A673 (cell line): ENCODE measurements around the gene ZFP92. TPM values are rescaled to one million over a fixed set of nuclear protein-coding genes. Genes with fewer than 3 reads are reported as not detected.

Source experiments
- BruUV-seq: library from RNA; stranded (reverse); fragments of 400-500 nt; replicated peaks from 2 replicates; lab custom pipeline; 2021; lab: Mats Ljungman, UMichigan
- CTCF ChIA-PET: fragments of 300-600 bp; sonication (Branson Sonifier 250); formaldehyde crosslinking; loops from one replicate; lab custom pipeline; 2022; ENCODE audit warnings: antibody characterized with exemption; lab: Charles Lee
- POLR2A ChIA-PET: fragments of 300-600 bp; sonication (Branson Sonifier 250); formaldehyde crosslinking; loops from one replicate; lab custom pipeline; 2022; ENCODE audit warnings: antibody characterized with exemption; ENCODE audit not compliant: low non-redundant PET; lab: Charles Lee
- DNase-seq: peaks from one replicate; pipeline ENCODE4 v3.0.0-alpha.2; 2015; ENCODE audit warnings: low spot score
- H3K27ac ChIP-seq: fragments of 200-600 bp; sonication (generic); 2 replicates; pipeline ENCODE4 v1.5.1; 2016; ENCODE audit warnings: mixed run types, low read depth, mild to moderate bottlenecking, mixed read lengths, antibody characterized with exemption, low read length; ENCODE audit not compliant: poor library complexity, severe bottlenecking
- H3K27me3 ChIP-seq: fragments of 200-600 bp; sonication (generic); replicated peaks from 2 replicates; pipeline ENCODE4 v1.6.1; 2017; ENCODE audit warnings: mixed run types, low read depth, mild to moderate bottlenecking, mixed read lengths, antibody characterized with exemption, low read length; ENCODE audit not compliant: insufficient read depth, poor library complexity
- H3K36me3 ChIP-seq: fragments of 200-600 bp; sonication (generic); 2 replicates; pipeline ENCODE4 v1.6.1; 2016; ENCODE audit warnings: mixed run types, mild to moderate bottlenecking, mixed read lengths, antibody characterized with exemption, low read length; ENCODE audit not compliant: insufficient read depth, poor library complexity, severe bottlenecking
- H3K4me1 ChIP-seq: fragments of 200-600 bp; sonication (generic); 2 replicates; pipeline ENCODE4 v1.6.1; 2017; ENCODE audit warnings: mixed run types, mild to moderate bottlenecking, mixed read lengths, antibody characterized with exemption, low read length; ENCODE audit not compliant: insufficient read depth, poor library complexity, severe bottlenecking
- H3K4me3 ChIP-seq: fragments of 200-600 bp; sonication (generic); 2 replicates; pipeline ENCODE4 v1.5.1; 2016; ENCODE audit warnings: low read depth, mixed run types, mild to moderate bottlenecking, mixed read lengths, low read length; ENCODE audit not compliant: poor library complexity, severe bottlenecking
- H3K9me3 ChIP-seq: fragments of 200-600 bp; sonication (generic); 2 replicates; pipeline ENCODE4 v1.6.1; 2016; ENCODE audit warnings: mixed run types, low read depth, mild to moderate bottlenecking, mixed read lengths, antibody characterized with exemption, low read length; ENCODE audit not compliant: poor library complexity, severe bottlenecking
- EZH2 ChIP-seq: fragments of 200-600 bp; sonication (generic); IDR thresholded peaks from 2 replicates; pipeline ENCODE4 v1.6.1; 2017; ENCODE audit warnings: borderline replicate concordance, low read depth, mild to moderate bottlenecking, mixed read lengths, antibody characterized with exemption, low read length; ENCODE audit not compliant: poor library complexity, severe bottlenecking
- intact Hi-C: fragments of 100-400 bp; cut with micrococcal nuclease; formaldehyde crosslinking; loops from one replicate; pipeline ENCODE4 v1.10.0; 2022; ENCODE audit not compliant: unreplicated experiment
- total RNA-seq: library from RNA; stranded (reverse); gene quantifications from 2 replicates; pipeline ENCODE4 v1.2.3, GENCODE V29; 2021
- TF ChIP-seq, protein P1 (sequence below): fragments of 300-800, 200-600 bp; sonication (generic); conservative IDR thresholded peaks from 2 replicates; pipeline ENCODE4 v1.5.1; 2017; ENCODE audit warnings: low read depth, mild to moderate bottlenecking, antibody characterized with exemption, low read length, moderate library complexity, mixed read lengths

ZFP92 gene
- total RNA-seq, 1 experiment from 2014 or later = 0.41 TPM

DNA sequence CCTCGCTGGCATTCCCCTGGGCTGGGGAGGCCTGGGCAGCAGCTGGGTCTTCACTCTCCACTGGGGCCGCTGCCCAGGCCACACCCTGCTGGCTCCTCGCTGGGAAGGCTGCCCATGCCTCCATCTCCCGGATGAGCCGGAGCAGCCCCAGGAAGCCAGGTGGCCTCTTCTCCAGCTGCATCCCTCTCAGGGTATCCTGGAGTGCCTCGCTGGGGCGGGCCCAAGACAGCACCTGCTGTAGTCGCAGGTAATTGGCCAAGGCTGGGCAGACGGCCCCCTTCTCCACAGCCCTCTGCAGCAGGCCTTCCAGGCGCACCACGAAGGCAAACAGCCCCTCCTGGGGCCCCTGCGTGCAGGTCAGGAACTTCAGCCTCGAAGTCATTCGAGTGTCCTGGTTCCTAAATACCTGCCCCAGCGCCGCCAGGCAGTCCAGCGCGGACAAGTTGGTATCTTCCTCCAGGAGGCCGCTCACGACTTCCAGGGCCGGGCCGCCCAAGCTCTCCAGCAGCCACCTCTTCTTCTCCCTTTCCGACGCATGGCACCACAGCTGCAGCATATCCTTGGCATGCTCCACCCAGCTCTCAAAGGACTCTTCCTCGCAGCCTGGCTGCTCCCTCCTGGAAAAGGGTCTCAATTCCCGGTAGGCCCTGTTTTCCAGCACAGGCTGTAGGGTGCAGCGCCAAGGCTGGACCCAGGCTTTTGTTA lies 13.9 kb upstream of the ZFP92 start:
- BruUV-seq = no TSS peak
- intact Hi-C loops = no loop called here
- Histone ChIP-seq H3K9me3 (no peaks in the 10 kb centered on the region), H3K36me3 (no peaks in the 10 kb centered on the region), H3K4me3 (no peak overlapping the region), H3K27me3 (no peaks in the 10 kb centered on the region), H3K27ac (no peak overlapping the region), H3K4me1 (no peaks in the 10 kb centered on the region)
- CTCF ChIA-PET = no interaction called here
- POLR2A ChIA-PET = no interaction called here
- no peak for DNase-seq
- TF ChIP-seq EZH2 = no peak
- TF ChIP-seq, protein P1, sequence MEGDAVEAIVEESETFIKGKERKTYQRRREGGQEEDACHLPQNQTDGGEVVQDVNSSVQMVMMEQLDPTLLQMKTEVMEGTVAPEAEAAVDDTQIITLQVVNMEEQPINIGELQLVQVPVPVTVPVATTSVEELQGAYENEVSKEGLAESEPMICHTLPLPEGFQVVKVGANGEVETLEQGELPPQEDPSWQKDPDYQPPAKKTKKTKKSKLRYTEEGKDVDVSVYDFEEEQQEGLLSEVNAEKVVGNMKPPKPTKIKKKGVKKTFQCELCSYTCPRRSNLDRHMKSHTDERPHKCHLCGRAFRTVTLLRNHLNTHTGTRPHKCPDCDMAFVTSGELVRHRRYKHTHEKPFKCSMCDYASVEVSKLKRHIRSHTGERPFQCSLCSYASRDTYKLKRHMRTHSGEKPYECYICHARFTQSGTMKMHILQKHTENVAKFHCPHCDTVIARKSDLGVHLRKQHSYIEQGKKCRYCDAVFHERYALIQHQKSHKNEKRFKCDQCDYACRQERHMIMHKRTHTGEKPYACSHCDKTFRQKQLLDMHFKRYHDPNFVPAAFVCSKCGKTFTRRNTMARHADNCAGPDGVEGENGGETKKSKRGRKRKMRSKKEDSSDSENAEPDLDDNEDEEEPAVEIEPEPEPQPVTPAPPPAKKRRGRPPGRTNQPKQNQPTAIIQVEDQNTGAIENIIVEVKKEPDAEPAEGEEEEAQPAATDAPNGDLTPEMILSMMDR = no peak

DNA sequence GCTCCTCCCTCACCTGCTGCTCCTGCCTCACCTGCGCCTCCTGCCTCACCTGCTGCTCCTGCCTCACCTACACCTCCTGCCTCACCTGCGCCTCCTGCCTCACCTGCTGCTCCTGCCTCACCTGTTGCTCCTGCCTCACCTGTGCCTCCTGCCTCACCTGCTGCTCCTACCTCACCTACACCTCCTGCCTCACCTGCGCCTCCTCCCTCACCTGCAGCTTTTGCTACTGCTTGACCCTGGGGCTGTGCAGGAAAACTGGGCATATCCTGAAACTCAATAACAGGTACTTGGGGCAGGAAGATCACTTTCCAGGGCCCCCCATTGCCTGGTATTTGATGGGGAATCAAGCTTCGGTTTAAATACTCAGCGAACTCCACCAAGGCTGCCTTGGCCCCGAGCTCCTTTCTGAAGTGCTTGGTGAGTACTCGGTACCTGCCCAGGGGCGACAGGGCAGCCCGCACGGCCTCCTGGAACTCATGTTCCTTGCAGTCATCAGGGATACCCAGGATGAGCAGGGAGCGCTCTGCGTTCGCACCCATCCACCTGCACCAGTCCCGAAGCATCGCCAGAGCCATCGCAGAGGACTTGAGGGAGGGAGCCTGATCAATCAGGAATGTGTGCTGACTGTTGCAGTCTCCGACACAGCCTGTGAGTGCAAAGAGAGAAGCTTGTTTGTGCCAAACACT lies 12.9 kb upstream of the ZFP92 start:
- Histone ChIP-seq H3K27ac (no peak overlapping the region), H3K27me3 (no peaks in the 10 kb centered on the region), H3K4me1 (no peaks in the 10 kb centered on the region), H3K4me3 (no peak overlapping the region), H3K9me3 (no peaks in the 10 kb centered on the region), H3K36me3 (no peaks in the 10 kb centered on the region)
- BruUV-seq = no TSS peak
- ChIA-PET POLR2A (no interaction called here), CTCF (no interaction called here)
- intact Hi-C loops = no loop called here
- TF ChIP-seq EZH2 = no peak
- TF ChIP-seq, protein P1 = no peak
- DNase-seq = no peak

DNA sequence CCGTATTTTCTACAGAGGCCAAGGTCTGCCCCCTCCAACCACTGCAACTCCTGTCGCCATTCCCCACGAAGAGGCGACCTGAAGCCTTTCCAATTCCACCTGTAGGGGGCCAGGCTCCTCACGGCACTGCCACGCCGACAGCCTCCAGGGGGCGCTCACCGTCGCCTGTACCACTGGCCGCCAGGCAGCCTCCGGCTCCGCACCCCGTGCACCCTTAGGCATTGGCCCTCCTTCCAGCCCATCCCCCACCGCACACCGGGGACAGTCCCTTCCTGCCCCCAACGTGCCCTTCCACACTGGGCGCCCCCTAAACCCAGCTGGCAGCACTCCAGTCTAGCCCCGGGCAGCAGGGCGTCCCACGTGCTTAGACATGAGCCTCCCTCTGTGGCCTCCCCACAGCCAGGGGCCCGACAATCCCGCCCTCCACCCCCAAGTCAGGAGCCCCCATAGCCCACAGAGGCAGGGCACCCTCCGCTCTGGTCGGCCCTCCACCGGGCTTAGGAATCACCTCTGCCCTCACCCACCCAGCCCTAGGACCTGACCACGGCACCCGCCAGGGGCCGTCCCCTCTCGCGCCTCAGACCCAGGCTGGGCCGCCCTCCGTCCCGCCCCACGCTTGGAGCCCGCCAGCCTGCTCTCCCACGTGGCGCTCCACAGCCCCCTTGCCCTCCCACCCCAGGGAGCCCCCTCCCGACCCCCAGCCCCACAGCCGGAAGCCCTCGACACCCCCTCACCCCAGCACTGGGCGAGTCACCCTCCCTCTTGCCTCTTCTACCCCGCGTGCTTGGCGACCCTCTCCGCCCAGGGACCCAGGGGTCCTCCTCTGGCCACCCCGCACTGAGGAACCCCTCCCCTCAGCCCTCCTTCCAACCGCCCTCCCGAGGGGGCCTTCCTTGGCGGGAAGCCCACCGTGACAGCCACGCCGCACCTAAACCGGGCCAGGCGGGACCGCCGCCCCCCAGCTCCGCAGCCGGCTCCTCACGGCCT lies 10.8 kb upstream of the ZFP92 start:
- no peaks in the 10 kb centered on the region for H3K27me3 ChIP-seq
- CTCF ChIA-PET = no interaction called here
- H3K36me3 ChIP-seq = no peaks in the 10 kb centered on the region
- H3K9me3 ChIP-seq = no peaks in the 10 kb centered on the region
- no peaks in the 10 kb centered on the region for H3K4me1 ChIP-seq
- intact Hi-C loops = no loop called here
- POLR2A ChIA-PET = no interaction called here
- no peak overlapping the region for H3K27ac ChIP-seq
- TF ChIP-seq, protein P1 = peak; percentile 98
- no peak for TF ChIP-seq EZH2
- no peak overlapping the region for H3K4me3 ChIP-seq
- no TSS peak for BruUV-seq
- DNase-seq = peak; percentile 62
